ENCODE measurements around the gene L3MBTL4. TPM values are rescaled to one million over a fixed set of nuclear protein-coding genes. Genes with fewer than 3 reads are reported as not detected.
A peak's percentile ranks its signal among the peaks of the same experiment; 100 is the strongest.
"Not testable (repeated sequence)": the region's sequence is repeated elsewhere in the genome, so short reads cannot be mapped to it uniquely, and the experiment has no call there.

The L3MBTL4 gene
- total RNA-seq, 6 donors from 2014 or later: 13.2 to 29.1 (median 14.8) TPM

DNA sequence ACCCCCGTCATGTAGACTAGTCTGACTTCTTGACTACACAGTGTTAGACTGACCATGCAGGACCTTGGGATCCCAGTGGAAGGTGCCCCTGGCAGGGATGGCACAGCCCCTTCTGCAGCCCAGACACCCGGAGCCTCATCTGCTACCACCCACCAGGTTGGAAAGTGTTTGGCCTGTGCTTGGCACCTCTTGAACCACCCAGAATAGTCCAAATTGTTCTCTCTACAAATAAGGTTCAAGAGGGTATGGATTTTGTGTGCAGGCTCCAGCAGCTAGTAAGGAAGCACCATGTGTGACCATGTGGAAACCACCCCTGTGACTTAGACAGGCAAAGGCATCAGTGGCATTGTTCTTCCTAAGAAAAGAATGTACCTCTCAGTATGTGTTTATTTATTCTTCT, 18.4 kb downstream of the L3MBTL4 start:
- WGBS, 2 donors: 95 to 96% methylated on average over 2 of the region's 2 CpGs
- peaks cover 0 to 10% (median 2%) of the 10 kb centered on the region in 4 donors for H3K9me3 ChIP-seq
- no peak overlapping the region for H3K4me3 ChIP-seq
- DNase-seq: no peak
- no peak for TF ChIP-seq EP300 (IDR thresholded peaks at IDR 0.05)
- TF ChIP-seq CTCF (IDR thresholded peaks at IDR 0.05): no peak
- TF ChIP-seq POLR2AphosphoS5 (IDR thresholded peaks at IDR 0.05): no peak
- TF ChIP-seq POLR2A (IDR thresholded peaks at IDR 0.05): no peak
- H3K27me3 ChIP-seq: no peaks in the 10 kb centered on the region
- no peaks in the 10 kb centered on the region for H3K4me1 ChIP-seq
- no peak overlapping the region for H3K27ac ChIP-seq
- ATAC-seq (ENCODE audit: low FRiP score in 2 of 2): no peak
- H3K36me3 ChIP-seq: no peaks in the 10 kb centered on the region

DNA sequence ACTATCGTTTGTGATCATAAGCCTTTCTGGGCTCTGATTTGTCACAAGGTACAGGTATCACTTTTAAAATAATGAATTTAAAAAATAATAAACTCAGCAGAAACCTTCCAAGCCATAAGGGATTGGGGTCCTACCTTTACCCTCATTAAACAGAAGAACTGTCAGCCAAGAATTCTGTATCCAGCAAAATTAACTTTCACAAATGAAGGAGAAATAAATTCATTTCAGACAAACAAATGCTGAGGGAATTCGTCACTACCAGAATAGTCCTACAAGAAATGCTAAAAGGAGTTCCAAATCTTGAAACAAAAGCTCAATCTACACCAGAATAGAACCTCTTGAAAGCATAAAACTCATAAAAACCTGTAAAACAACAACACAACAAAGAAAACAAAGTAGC, 25.7 kb downstream of the L3MBTL4 start:
- peaks cover 8 to 27% (median 22%) of the 10 kb centered on the region in 4 donors for H3K9me3 ChIP-seq
- DNase-seq: no peak
- H3K27me3 ChIP-seq: no peaks in the 10 kb centered on the region
- no peaks in the 10 kb centered on the region for H3K36me3 ChIP-seq
- TF ChIP-seq POLR2A (IDR thresholded peaks at IDR 0.05) (no peak), POLR2AphosphoS5 (IDR thresholded peaks at IDR 0.05) (no peak), EP300 (IDR thresholded peaks at IDR 0.05) (no peak), CTCF (IDR thresholded peaks at IDR 0.05) (no peak)
- ATAC-seq (ENCODE audit: low FRiP score in 2 of 2): no peak
- WGBS, 2 donors: 45 to 67% methylated on average over 2 of the region's 2 CpGs
- H3K27ac ChIP-seq: no peak overlapping the region
- no peak overlapping the region for H3K4me3 ChIP-seq
- H3K4me1 ChIP-seq: no peaks in the 10 kb centered on the region

DNA sequence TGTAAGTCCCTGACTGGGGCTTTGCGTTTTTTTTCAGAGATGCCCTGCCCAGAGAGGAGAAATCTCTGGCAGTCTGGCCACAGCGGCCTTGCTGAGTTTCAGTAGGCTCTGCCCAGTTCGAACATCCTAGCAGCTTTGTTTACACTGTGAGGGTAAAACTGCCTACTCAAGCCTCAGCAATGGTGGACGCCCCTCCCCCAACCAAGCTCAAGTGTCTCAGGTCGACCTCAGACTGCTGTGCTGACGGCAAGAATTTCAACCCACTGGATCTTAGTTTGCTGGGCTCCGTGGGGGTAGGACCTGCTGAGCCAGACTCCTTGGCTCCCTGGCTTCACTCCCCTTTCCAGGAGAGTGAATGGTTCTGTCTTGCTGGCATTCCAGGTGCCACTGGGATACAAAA, 31.7 kb downstream of the L3MBTL4 start:
- TF ChIP-seq CTCF (IDR thresholded peaks at IDR 0.05) (no peak), EP300 (IDR thresholded peaks at IDR 0.05) (no peak), POLR2A (IDR thresholded peaks at IDR 0.05) (no peak), POLR2AphosphoS5 (IDR thresholded peaks at IDR 0.05) (no peak)
- Histone ChIP-seq H3K4me3 (no peak overlapping the region), H3K36me3 (no peaks in the 10 kb centered on the region), H3K9me3 (no peaks in the 10 kb centered on the region), H3K4me1 (no peaks in the 10 kb centered on the region), H3K27me3 (no peaks in the 10 kb centered on the region), H3K27ac (no peak overlapping the region)
- ATAC-seq (ENCODE audit: low FRiP score in 2 of 2): no peak
- WGBS, 2 donors: 43 to 63% methylated on average over 6 to 7 of the region's 7 CpGs
- DNase-seq: peak in 1 of 2 donors; percentile 63

DNA sequence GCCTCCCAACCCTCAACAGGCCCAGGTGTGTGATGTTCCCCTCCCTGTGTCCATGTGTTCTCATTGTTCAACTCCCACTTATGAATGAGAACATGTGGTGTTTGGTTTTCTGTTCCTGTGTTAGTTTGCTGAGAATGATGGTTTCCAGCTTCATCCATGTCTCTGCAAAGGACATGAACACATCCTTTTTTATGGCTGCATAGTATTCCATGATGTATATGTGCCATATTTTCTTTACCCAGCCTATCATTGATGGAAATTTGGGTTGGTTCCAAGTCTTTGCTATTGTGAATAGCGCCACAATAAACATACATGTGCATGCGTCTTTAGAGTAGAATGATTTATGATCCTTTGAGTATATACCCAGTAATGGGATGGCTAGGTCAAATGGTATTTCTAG, 37.2 kb downstream of the L3MBTL4 start:
- WGBS, 2 donors: 91 to 97% methylated on average over 2 of the region's 2 CpGs
- DNase-seq; H3K27ac ChIP-seq; H3K4me1 ChIP-seq; H3K27me3 ChIP-seq; H3K36me3 ChIP-seq; ATAC-seq (ENCODE audit: low FRiP score in 2 of 2); H3K4me3 ChIP-seq; H3K9me3 ChIP-seq: not testable (repeated sequence)

DNA sequence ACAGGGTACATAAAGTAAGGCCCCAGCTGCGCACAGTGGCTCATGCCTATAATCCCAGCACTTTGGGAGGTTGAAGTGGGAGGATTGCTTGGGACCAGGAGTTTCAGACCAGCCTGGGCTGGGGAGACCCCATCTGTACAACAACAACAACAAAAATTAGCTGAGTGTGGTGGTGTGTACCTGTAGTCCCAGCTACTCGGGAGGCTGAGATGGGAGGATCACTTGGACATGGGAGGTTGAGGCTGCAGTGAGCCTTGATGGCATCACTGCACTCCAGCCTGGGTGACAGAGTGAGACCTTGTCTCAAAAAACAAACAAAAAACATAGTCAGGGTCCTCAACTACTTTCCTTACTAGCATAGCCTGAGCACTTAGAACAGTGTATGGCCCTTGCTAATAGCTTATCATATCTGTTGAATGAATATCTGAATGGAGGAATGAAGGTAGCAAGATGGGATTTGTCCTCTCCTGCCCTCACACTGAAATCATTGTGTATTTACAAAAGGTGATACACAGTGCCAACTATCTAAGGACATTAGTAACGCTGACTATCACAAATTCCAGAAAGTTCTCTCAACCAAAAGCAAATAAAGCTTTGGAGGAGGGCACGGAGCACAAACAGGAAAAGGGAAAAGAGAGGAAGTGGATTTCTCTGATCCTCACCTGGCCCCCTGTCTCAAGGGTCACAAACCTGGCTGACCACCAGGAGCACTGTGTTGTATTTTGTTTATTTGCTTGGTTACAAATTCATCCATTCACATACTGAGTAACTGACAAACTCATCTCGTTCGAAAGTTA, 38.1 kb downstream of the L3MBTL4 start:
- no peak for ATAC-seq (ENCODE audit: low FRiP score in 2 of 2)
- H3K27me3 ChIP-seq: no peaks in the 10 kb centered on the region
- no peaks in the 10 kb centered on the region for H3K36me3 ChIP-seq
- 78 to 83% methylated on average over 6 of the region's 6 CpGs for WGBS, 2 donors
- no peaks in the 10 kb centered on the region for H3K4me1 ChIP-seq
- TF ChIP-seq POLR2AphosphoS5 (IDR thresholded peaks at IDR 0.05) (no peak), EP300 (IDR thresholded peaks at IDR 0.05) (no peak), POLR2A (IDR thresholded peaks at IDR 0.05) (no peak), CTCF (IDR thresholded peaks at IDR 0.05) (no peak)
- H3K4me3 ChIP-seq: no peak overlapping the region
- no peak for DNase-seq
- H3K9me3 ChIP-seq: no peaks in the 10 kb centered on the region
- no peak overlapping the region for H3K27ac ChIP-seq

Measured in upper lobe of left lung (tissue), 6 donors.